Measurements from ENCODE around the gene SLC22A31. TPM values are rescaled to one million over a fixed set of nuclear protein-coding genes. Genes with fewer than 3 reads are reported as not detected.

The SLC22A31 gene
- total RNA-seq, 1 donor from 2014 or later, result 2.6 TPM

GRCh38 chr16:89176717-89177116 is 23.6 kb downstream of the SLC22A31 start:
- no peaks in the 10 kb centered on the region for H3K4me1 Mint-ChIP-seq (ENCODE audit: low read depth)
- no peaks in the 10 kb centered on the region for H3K36me3 Mint-ChIP-seq (ENCODE audit: low read depth)
- no peaks in the 10 kb centered on the region for H3K27me3 Mint-ChIP-seq (ENCODE audit: insufficient read depth)
- intact Hi-C loops (cut with micrococcal nuclease), result no loop called here
- no peak overlapping the region for H3K27ac Mint-ChIP-seq
- no peak for DNase-seq (ENCODE audit: low spot score)
- H3K9me3 Mint-ChIP-seq, result no peaks in the 10 kb centered on the region
- no peak overlapping the region for H3K4me3 Mint-ChIP-seq

- no peak overlapping the region for H3K27ac Mint-ChIP-seq
- H3K27me3 Mint-ChIP-seq (ENCODE audit: insufficient read depth), result no peaks in the 10 kb centered on the region
- intact Hi-C loops (cut with micrococcal nuclease), result no loop called here
- no peaks in the 10 kb centered on the region for H3K36me3 Mint-ChIP-seq (ENCODE audit: low read depth)
- no peak for DNase-seq (ENCODE audit: low spot score)
- no peaks in the 10 kb centered on the region for H3K9me3 Mint-ChIP-seq
- no peak overlapping the region for H3K4me3 Mint-ChIP-seq
- H3K4me1 Mint-ChIP-seq (ENCODE audit: low read depth), result no peaks in the 10 kb centered on the region
Measured at GRCh38 chr16:89176147-89176690, 24.1 kb downstream of the SLC22A31 start.

GRCh38 chr16:89175280-89176146 is 24.8 kb downstream of the SLC22A31 start:
- Mint-ChIP-seq H3K4me3 (no peak overlapping the region), H3K27ac (no peak overlapping the region), H3K9me3 (no peaks in the 10 kb centered on the region), H3K27me3 (ENCODE audit: insufficient read depth) (no peaks in the 10 kb centered on the region), H3K4me1 (ENCODE audit: low read depth) (peaks cover 5% of the 10 kb centered on the region), H3K36me3 (ENCODE audit: low read depth) (no peaks in the 10 kb centered on the region)
- no peak for DNase-seq (ENCODE audit: low spot score)
- intact Hi-C loops (cut with micrococcal nuclease), result no loop called here

DNA sequence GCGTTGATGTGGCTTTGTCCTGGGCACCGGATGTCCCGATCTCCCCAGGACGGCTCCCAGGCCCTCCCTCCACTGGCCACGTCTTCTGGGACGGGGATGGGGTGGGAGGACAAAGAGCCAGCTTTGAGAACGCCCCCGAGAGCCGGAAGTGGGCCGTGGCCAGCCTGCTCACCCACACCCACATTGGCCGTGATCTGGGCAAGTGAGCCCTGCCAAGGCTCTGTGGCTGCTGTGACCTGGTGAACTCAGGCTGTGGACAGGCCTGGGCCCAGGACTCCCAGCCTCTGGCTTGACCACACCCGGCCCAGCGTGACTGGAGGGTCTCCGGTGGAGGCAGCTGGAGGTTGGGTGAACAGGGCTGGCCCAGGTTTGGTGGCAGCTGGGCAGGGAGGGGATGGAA is 25.5 kb downstream of the SLC22A31 start:
- DNase-seq (ENCODE audit: low spot score), result no peak
- H3K4me1 Mint-ChIP-seq (ENCODE audit: low read depth), result peaks cover 6% of the 10 kb centered on the region
- H3K27me3 Mint-ChIP-seq (ENCODE audit: insufficient read depth), result no peaks in the 10 kb centered on the region
- intact Hi-C loops (cut with micrococcal nuclease), result no loop called here
- no peaks in the 10 kb centered on the region for H3K36me3 Mint-ChIP-seq (ENCODE audit: low read depth)
- H3K27ac Mint-ChIP-seq, result no peak overlapping the region
- no peaks in the 10 kb centered on the region for H3K9me3 Mint-ChIP-seq
- H3K4me3 Mint-ChIP-seq, result no peak overlapping the region

- peaks cover 6% of the 10 kb centered on the region for H3K4me1 Mint-ChIP-seq (ENCODE audit: low read depth)
- intact Hi-C loops (cut with micrococcal nuclease), result no loop called here
- no peak overlapping the region for H3K4me3 Mint-ChIP-seq
- DNase-seq (ENCODE audit: low spot score), result no peak
- H3K36me3 Mint-ChIP-seq (ENCODE audit: low read depth), result no peaks in the 10 kb centered on the region
- no peaks in the 10 kb centered on the region for H3K9me3 Mint-ChIP-seq
- H3K27ac Mint-ChIP-seq, result no peak overlapping the region
- H3K27me3 Mint-ChIP-seq (ENCODE audit: insufficient read depth), result no peaks in the 10 kb centered on the region
Measured at GRCh38 chr16:89174055-89174827, 26.1 kb downstream of the SLC22A31 start.

GRCh38 chr16:89173174-89173921 is 27.0 kb downstream of the SLC22A31 start:
- no peaks in the 10 kb centered on the region for H3K9me3 Mint-ChIP-seq

GRCh38 chr16:89172528-89173173 is 27.7 kb downstream of the SLC22A31 start:
- intact Hi-C loops (cut with micrococcal nuclease), result no loop called here
- no peak overlapping the region for H3K4me3 Mint-ChIP-seq
- H3K36me3 Mint-ChIP-seq (ENCODE audit: low read depth), result no peaks in the 10 kb centered on the region
- H3K9me3 Mint-ChIP-seq, result no peaks in the 10 kb centered on the region
- no peaks in the 10 kb centered on the region for H3K27me3 Mint-ChIP-seq (ENCODE audit: insufficient read depth)
- no peak overlapping the region for H3K27ac Mint-ChIP-seq
- DNase-seq (ENCODE audit: low spot score), result no peak
- H3K4me1 Mint-ChIP-seq (ENCODE audit: low read depth), result peaks cover 6% of the 10 kb centered on the region

More at GRCh38 chr16:89173174-89173921, 27.0 kb downstream of the SLC22A31 start:
- Mint-ChIP-seq H3K4me1 (ENCODE audit: low read depth) (peaks cover 6% of the 10 kb centered on the region), H3K27ac (no peak overlapping the region), H3K36me3 (ENCODE audit: low read depth) (no peaks in the 10 kb centered on the region), H3K27me3 (ENCODE audit: insufficient read depth) (no peaks in the 10 kb centered on the region), H3K4me3 (no peak overlapping the region)
- DNase-seq (ENCODE audit: low spot score), result no peak
- intact Hi-C loops (cut with micrococcal nuclease), result no loop called here

DNA sequence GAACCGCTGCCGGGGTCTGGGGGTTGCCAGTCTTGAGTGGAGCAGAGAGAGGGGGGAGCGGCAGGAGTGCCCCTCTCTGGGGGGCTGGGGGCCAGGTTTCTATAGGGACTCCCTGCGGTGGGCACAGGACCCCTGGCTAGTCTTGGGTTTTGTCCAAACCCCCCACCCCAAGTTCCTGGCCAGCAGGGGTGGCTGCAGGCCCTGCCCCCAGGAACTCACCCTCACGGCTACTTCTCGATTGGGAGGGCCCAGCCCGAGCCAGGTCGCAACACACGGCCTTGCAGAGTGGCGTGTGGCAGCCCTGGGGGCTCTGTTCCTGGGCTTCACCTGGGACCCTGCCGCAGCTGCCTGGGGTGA is 28.2 kb downstream of the SLC22A31 start:
- intact Hi-C loops (cut with micrococcal nuclease), result no loop called here
- Mint-ChIP-seq H3K27me3 (ENCODE audit: insufficient read depth) (no peaks in the 10 kb centered on the region), H3K27ac (no peak overlapping the region), H3K9me3 (no peaks in the 10 kb centered on the region), H3K36me3 (ENCODE audit: low read depth) (no peaks in the 10 kb centered on the region), H3K4me3 (no peak overlapping the region), H3K4me1 (ENCODE audit: low read depth) (peaks cover 6% of the 10 kb centered on the region)
- DNase-seq (ENCODE audit: low spot score), result no peak

DNA sequence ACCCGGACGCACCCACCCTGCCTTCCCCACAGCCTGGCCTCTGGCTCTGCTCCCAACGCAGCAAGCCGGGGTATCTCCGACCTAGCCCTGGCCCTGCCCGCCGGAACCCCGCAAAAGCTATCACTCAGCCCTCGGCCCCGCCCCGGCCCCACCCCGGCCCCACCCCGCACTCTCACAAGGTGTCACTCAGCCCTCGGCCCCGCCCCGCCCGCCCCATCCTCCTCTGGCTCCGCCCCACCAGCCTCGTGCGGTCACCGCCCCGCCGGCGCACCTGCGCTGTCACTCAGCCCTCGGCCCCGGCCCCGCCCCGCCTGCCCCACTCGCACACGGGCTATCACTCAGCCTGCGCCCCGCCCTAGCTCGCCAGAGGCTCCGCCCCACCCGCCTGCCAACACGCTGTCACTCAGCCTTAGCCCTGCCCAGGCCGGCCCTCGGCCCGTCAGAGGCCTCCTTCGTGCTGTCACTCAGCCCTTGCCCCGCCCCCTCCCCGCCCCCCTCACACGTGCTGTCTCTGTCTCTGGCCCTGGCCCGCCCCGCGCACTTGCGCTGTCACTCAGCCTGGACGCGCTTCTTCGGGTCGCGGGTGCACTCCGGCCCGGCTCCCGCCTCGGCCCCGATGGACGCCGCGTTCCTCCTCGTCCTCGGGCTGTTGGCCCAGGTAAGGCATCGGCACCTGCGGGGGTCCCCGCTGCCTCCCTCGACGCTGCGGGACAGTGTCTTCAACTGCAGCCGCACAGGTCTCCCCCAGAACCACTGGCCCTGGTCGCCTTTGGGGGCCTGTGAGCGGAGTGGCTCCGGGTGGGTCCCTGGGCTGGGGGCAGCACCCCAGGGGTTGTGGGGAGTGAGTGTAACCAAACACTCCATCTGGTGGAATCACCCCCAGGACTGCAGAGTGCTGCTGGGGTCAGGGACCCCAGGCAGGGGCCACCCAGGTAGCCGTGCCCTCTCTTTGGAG is 28.8 kb downstream of the SLC22A31 start, which contains the start of gene CDH15:
CDH15 (plus strand) TSS at position 533 of the 955 bp plus-strand sequence; CDS start at position 617, 84 bp downstream.
- peaks cover 6% of the 10 kb centered on the region for H3K4me1 Mint-ChIP-seq (ENCODE audit: low read depth)
- intact Hi-C loops (cut with micrococcal nuclease), result loop anchor here (1.0 kb wide), 6 partner anchors 22 to 359 kb away; partner anchors contain the start of gene TRAPPC2L
- H3K27ac Mint-ChIP-seq, result peak within 1 kb of the TSS; percentile 55
- no peaks in the 10 kb centered on the region for H3K36me3 Mint-ChIP-seq (ENCODE audit: low read depth)
- peak; percentile 86 for DNase-seq (ENCODE audit: low spot score)
- H3K4me3 Mint-ChIP-seq, result peak within 1 kb of the TSS; percentile 71
- H3K27me3 Mint-ChIP-seq (ENCODE audit: insufficient read depth), result no peaks in the 10 kb centered on the region
- H3K9me3 Mint-ChIP-seq, result no peaks in the 10 kb centered on the region

- peak overlapping the region; percentile 71 for H3K4me3 Mint-ChIP-seq
Measured at GRCh38 chr16:89170346-89171215, 29.8 kb downstream of the SLC22A31 start.

DNA sequence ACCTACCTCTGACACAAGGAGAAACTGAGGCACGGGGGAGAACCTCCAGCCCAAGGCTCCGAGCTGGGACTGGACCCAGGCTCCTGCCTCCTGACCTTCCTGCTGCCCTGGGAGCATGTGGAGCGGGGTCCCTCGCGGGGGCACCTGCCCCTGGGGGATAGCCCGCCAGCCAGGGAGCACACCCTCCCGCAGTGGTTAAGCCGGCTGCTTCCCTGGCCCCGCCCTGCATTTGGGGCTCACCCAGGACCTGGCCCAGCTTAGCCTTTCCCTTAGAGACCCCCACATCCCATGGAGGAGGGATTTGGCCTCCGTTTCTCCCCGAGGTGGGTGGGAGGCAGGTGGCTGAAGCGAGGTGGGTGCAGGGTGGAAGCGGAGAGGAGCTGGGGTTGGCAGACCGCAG is 30.6 kb downstream of the SLC22A31 start:
- no peaks in the 10 kb centered on the region for H3K27me3 Mint-ChIP-seq (ENCODE audit: insufficient read depth)
- peaks cover 6% of the 10 kb centered on the region for H3K4me1 Mint-ChIP-seq (ENCODE audit: low read depth)
- DNase-seq (ENCODE audit: low spot score), result no peak
- no peak overlapping the region for H3K27ac Mint-ChIP-seq
- intact Hi-C loops (cut with micrococcal nuclease), result no loop called here
- no peaks in the 10 kb centered on the region for H3K9me3 Mint-ChIP-seq
- no peak overlapping the region for H3K4me3 Mint-ChIP-seq
- no peaks in the 10 kb centered on the region for H3K36me3 Mint-ChIP-seq (ENCODE audit: low read depth)

More at GRCh38 chr16:89170346-89171215, 29.8 kb downstream of the SLC22A31 start:
- intact Hi-C loops (cut with micrococcal nuclease), result loop anchor here (1.0 kb wide), 6 partner anchors 23 to 358 kb away; partner anchors contain the start of gene TRAPPC2L
- H3K36me3 Mint-ChIP-seq (ENCODE audit: low read depth), result no peaks in the 10 kb centered on the region
- peaks cover 6% of the 10 kb centered on the region for H3K4me1 Mint-ChIP-seq (ENCODE audit: low read depth)
- H3K27me3 Mint-ChIP-seq (ENCODE audit: insufficient read depth), result no peaks in the 10 kb centered on the region
- H3K27ac Mint-ChIP-seq, result peak overlapping the region; percentile 55
- DNase-seq (ENCODE audit: low spot score), result no peak
- H3K9me3 Mint-ChIP-seq, result no peaks in the 10 kb centered on the region

All from activated T-helper 1 cell treated with anti-CD3 and anti-CD28 coated beads, Interleukin-12 subunit alpha, Interleukin-12 subunit beta, Interleukin-2, Interleukin-4 antibody, amounts not matched to agents 30 ng/mL and 10 ng/mL and 1 ng/mL, durations not matched to agents 14 hours and 24 hours and 36 hours (primary cell).